ENCODE results near the gene SIK2. TPM values are rescaled to one million over a fixed set of nuclear protein-coding genes. Genes with fewer than 3 reads are reported as not detected.
A peak's percentile ranks its signal among the peaks of the same experiment; 100 is the strongest.

Gene SIK2
- total and polyA plus RNA-seq, 11 donors: 4.1 to 45.8 (median 27.5) TPM

GRCh38 chr11:111675891-111676290 lies 73.6 kb downstream of the SIK2 start:
- ATAC-seq: no peak
- Histone ChIP-seq H3K36me3 (peaks cover 0 to 43% (median 21%) of the 10 kb centered on the region in 9 donors), H3K9me3 (no peaks in the 10 kb centered on the region), H3K4me1 (peaks cover 0 to 24% (median 8%) of the 10 kb centered on the region in 12 donors), H3K4me3 (no peak overlapping the region), H3K27me3 (no peaks in the 10 kb centered on the region), H3K27ac (peak overlapping the region in 3 of 12 donors; percentile 12 to 53 (median 46))
- WGBS, 4 donors: 95 to 99% (median 98%) methylated on average over 2 of the region's 2 CpGs
- intact Hi-C loops (cut with DNase I): loop anchor here in 2 of 10 donors (5.0 to 10.0 kb wide), 2 partner anchors 34 to 51 kb away; no protein-coding TSS in a partner anchor
- TF ChIP-seq CTCF (IDR thresholded peaks at IDR 0.05) (no peak), POLR2A (IDR thresholded peaks at IDR 0.05) (no peak)
- no peak for DNase-seq

- WGBS, 4 donors: 70 to 80% (median 77%) methylated on average over 4 of the region's 4 CpGs
- Histone ChIP-seq H3K36me3 (peaks cover 0 to 31% (median 15%) of the 10 kb centered on the region in 9 donors), H3K4me3 (no peak overlapping the region), H3K9me3 (no peaks in the 10 kb centered on the region), H3K27ac (peak overlapping the region in 9 of 12 donors; percentile 6 to 60 (median 46)), H3K27me3 (no peaks in the 10 kb centered on the region), H3K4me1 (peaks cover 0 to 24% (median 8%) of the 10 kb centered on the region in 12 donors)
- TF ChIP-seq POLR2A (IDR thresholded peaks at IDR 0.05): no peak
- TF ChIP-seq CTCF (IDR thresholded peaks at IDR 0.05): no peak
- peak; percentile 47 to 83 (median 72) for ATAC-seq
- intact Hi-C loops (cut with DNase I): loop anchor here in 2 of 10 donors (5.0 to 10.0 kb wide), 2 partner anchors 35 to 52 kb away; no protein-coding TSS in a partner anchor
- DNase-seq: no peak
These were observed 74.8 kb downstream of the SIK2 start for GRCh38 chr11:111676878-111677585.

GRCh38 chr11:111680486-111681175 lies 78.4 kb downstream of the SIK2 start:
- WGBS, 4 donors: 73 to 82% (median 77%) methylated on average over 3 of the region's 3 CpGs
- Histone ChIP-seq H3K27ac (no peak overlapping the region), H3K4me3 (no peak overlapping the region), H3K36me3 (peaks cover 0 to 18% (median 0%) of the 10 kb centered on the region in 9 donors), H3K9me3 (no peaks in the 10 kb centered on the region), H3K4me1 (peaks cover 0 to 24% (median 8%) of the 10 kb centered on the region in 12 donors), H3K27me3 (no peaks in the 10 kb centered on the region)
- no peak for ATAC-seq
- TF ChIP-seq CTCF (IDR thresholded peaks at IDR 0.05) (no peak), POLR2A (IDR thresholded peaks at IDR 0.05) (no peak)
- intact Hi-C loops (cut with DNase I): no loop called here
- DNase-seq: no peak

GRCh38 chr11:111683806-111684205 lies 81.6 kb downstream of the SIK2 start:
- ATAC-seq (no peak), DNase-seq (no peak)
- peaks cover 0 to 28% (median 11%) of the 10 kb centered on the region in 9 donors for H3K36me3 ChIP-seq
- H3K9me3 ChIP-seq: no peaks in the 10 kb centered on the region
- intact Hi-C loops (cut with DNase I): no loop called here
- no peak overlapping the region for H3K27ac ChIP-seq
- no peaks in the 10 kb centered on the region for H3K27me3 ChIP-seq
- 85 to 93% (median 90%) methylated on average over 3 of the region's 3 CpGs for WGBS, 4 donors
- peaks cover 0 to 6% (median 0%) of the 10 kb centered on the region in 12 donors for H3K4me1 ChIP-seq
- TF ChIP-seq CTCF (IDR thresholded peaks at IDR 0.05) (no peak), POLR2A (IDR thresholded peaks at IDR 0.05) (no peak)
- no peak overlapping the region for H3K4me3 ChIP-seq
